T-cell (primary cell): ENCODE measurements around the gene PDXP. TPM values are rescaled to one million over a fixed set of nuclear protein-coding genes. Genes with fewer than 3 reads are reported as not detected.
A peak's percentile ranks its signal among the peaks of the same experiment; 100 is the strongest.

Experiments
- ATAC-seq, 4 experiments: fragments of 200-7000 bp in 3 of 4; fragments of 150-1000 bp in 1 of 4; cut with Tn5 transposase; replicated peaks in 1 of 4; 1 replicate in 3 of 4; 2 replicates in 1 of 4; pipeline ENCODE4 v1.10.0; 2021; ENCODE audit warnings: moderate library complexity in 3 of 4, mild to moderate bottlenecking in 2 of 4, moderate number of reproducible peaks in 1 of 4
- CTCF ChIA-PET, 2 donors: fragments of 300-600 bp; sonication (Branson Sonifier 250); formaldehyde crosslinking; loops; one replicate each; lab custom pipeline; 2022; ENCODE audit warnings: antibody characterized with exemption in 2 of 2; lab: Charles Lee
- POLR2A ChIA-PET, 2 donors: fragments of 300-600 bp; sonication (Branson Sonifier 250); formaldehyde crosslinking; loops; one replicate each; lab custom pipeline; 2022; ENCODE audit warnings: antibody characterized with exemption in 2 of 2; lab: Charles Lee
- DNase-seq, 35 experiments: peaks; one replicate each; pipeline versions ENCODE4 v3.0.0 to v3.0.0-alpha.2; 2013 to 2023
- H3K27ac ChIP-seq: one replicate; pipeline ENCODE4 v1.5.1; 2013; ENCODE audit warnings: low read length
- H3K27me3 ChIP-seq, 2 experiments: replicated peaks in 1 of 2; 1 replicate in 1 of 2; 2 replicates in 1 of 2; pipeline versions ENCODE4 v1.6.1 to v1.7.0; 2013; ENCODE audit warnings: low read length in 1 of 2, mixed read lengths in 1 of 2; ENCODE audit not compliant: control insufficient read depth in 2 of 2, insufficient read depth in 2 of 2; ENCODE audit errors: extremely low read depth in 1 of 2
- H3K36me3 ChIP-seq, 2 donors: 1 replicate in 1 of 2; 2 replicates in 1 of 2; pipeline versions ENCODE4 v1.6.1 to v1.7.0; 2013; ENCODE audit warnings: low read length in 1 of 2; ENCODE audit not compliant: control insufficient read depth in 2 of 2, insufficient read depth in 1 of 2; ENCODE audit errors: extremely low read depth in 1 of 2
- H3K4me1 ChIP-seq, 2 experiments: 1 replicate in 1 of 2; 2 replicates in 1 of 2; pipeline versions ENCODE4 v1.6.1 to v1.7.0; 2013; ENCODE audit warnings: low read length in 2 of 2, mixed read lengths in 1 of 2; ENCODE audit not compliant: insufficient read depth in 2 of 2, control insufficient read depth in 1 of 2; ENCODE audit errors: extremely low read depth in 1 of 2
- H3K4me3 ChIP-seq, 2 donors: 1 replicate in 1 of 2; 2 replicates in 1 of 2; pipeline versions ENCODE4 v1.5.1 to v1.7.0; 2013; ENCODE audit warnings: mild to moderate bottlenecking in 2 of 2, low read length in 1 of 2, moderate library complexity in 1 of 2; ENCODE audit not compliant: control insufficient read depth in 1 of 2; ENCODE audit errors: extremely low read depth in 1 of 2
- H3K9me3 ChIP-seq: 2 replicates; pipeline ENCODE4 v1.7.0; 2013
- H3K27ac Mint-ChIP-seq, 2 donors: one replicate each; pipeline ENCODE4 v1.8.0; 2020 to 2021; ENCODE audit warnings: mild to moderate bottlenecking in 2 of 2, mixed read lengths in 2 of 2
- H3K27me3 Mint-ChIP-seq, 2 donors: one replicate each; pipeline ENCODE4 v1.8.0; 2021 to 2022; ENCODE audit warnings: mixed read lengths in 2 of 2
- H3K36me3 Mint-ChIP-seq: one replicate; pipeline ENCODE4 v1.8.0; 2021; ENCODE audit warnings: mixed read lengths
- H3K4me1 Mint-ChIP-seq, 3 donors: one replicate each; pipeline ENCODE4 v1.8.0; 2020 to 2022; ENCODE audit warnings: mixed read lengths in 3 of 3, mild to moderate bottlenecking in 1 of 3
- H3K4me3 Mint-ChIP-seq, 3 donors: one replicate each; pipeline ENCODE4 v1.8.0; 2020 to 2022; ENCODE audit warnings: mild to moderate bottlenecking in 3 of 3, mixed read lengths in 3 of 3, moderate library complexity in 3 of 3
- H3K9me3 Mint-ChIP-seq, 3 donors: one replicate each; pipeline ENCODE4 v1.8.0; 2020 to 2022; ENCODE audit warnings: mixed read lengths in 3 of 3
- WGBS: methylation state at CpG from one replicate; pipeline ENCODE4 v1.1.5; 2013; ENCODE audit warnings: missing lambda C conversion rate; ENCODE audit not compliant: insufficient coverage; 5-methylcytosine and 5-hydroxymethylcytosine counted together
- total RNA-seq, 35 experiments: library from RNA in 6 of 35; stranded (reverse) in 6 of 35; fragments of 120-200 nt in 1 of 35; gene quantifications; one replicate each; pipeline versions ENCODE4 v1.2.1 to v1.2.4 and lab custom pipeline; 2013 to 2026

The PDXP gene
- total RNA-seq, 5 donors from 2014 or later (not counting 1 experiment from before 2014, with no cell fraction given), result 3.1 to 11.3 (median 10.7) TPM

- H3K4me1 Mint-ChIP-seq, result peaks cover 46 to 64% (median 50%) of the 10 kb centered on the region in 3 donors
Observed at GRCh38 chr22:37672920-37673455, 14.5 kb downstream of the PDXP start.

GRCh38 chr22:37674248-37674647 lies 15.7 kb downstream of the PDXP start:
- H3K27ac ChIP-seq, result no peak overlapping the region
- Mint-ChIP-seq H3K9me3 (no peaks in the 10 kb centered on the region), H3K27ac (peak overlapping the region; percentile 89 to 92), H3K4me3 (peak overlapping the region; percentile 54 to 87 (median 69)), H3K36me3 (no peaks in the 10 kb centered on the region), H3K27me3 (no peaks in the 10 kb centered on the region), H3K4me1 (peaks cover 49 to 66% (median 52%) of the 10 kb centered on the region in 3 donors)
- DNase-seq (no peak), ATAC-seq (no peak)
- WGBS, result 86% methylated on average over 1 of the region's 12 CpGs
- no peaks in the 10 kb centered on the region for H3K9me3 ChIP-seq
- no peaks in the 10 kb centered on the region for H3K36me3 ChIP-seq
- peaks cover 27 to 77% of the 10 kb centered on the region in 2 experiments for H3K4me1 ChIP-seq
- POLR2A ChIA-PET, result no interaction called here
- H3K27me3 ChIP-seq, result no peaks in the 10 kb centered on the region
- no peak overlapping the region for H3K4me3 ChIP-seq
- CTCF ChIA-PET, result interaction anchor here in 1 of 2 donors (0.5 to 8.6 kb wide), 3 partner anchors 9 to 31 kb away, joined by 3 to 61 read pairs (median 31); partner anchors contain the start of gene PDXP

More at GRCh38 chr22:37672920-37673455, 14.5 kb downstream of the PDXP start:
- ChIA-PET CTCF (interaction anchor here (0.5 to 2.0 kb wide), 4 partner anchors 10 to 1161 kb away, joined by 3 to 7 read pairs (median 5); partner anchors contain the start of gene PDXP (in 1 of the 2)), POLR2A (interaction anchor here in 1 of 2 donors (0.7 kb wide), 1 partner anchor 13 kb away, joined by 3 read pairs; no protein-coding TSS in a partner anchor)
- Mint-ChIP-seq H3K36me3 (no peaks in the 10 kb centered on the region), H3K27ac (peak overlapping the region; percentile 86), H3K27me3 (no peaks in the 10 kb centered on the region), H3K9me3 (no peaks in the 10 kb centered on the region), H3K4me3 (peak overlapping the region in 1 of 3 donors; percentile 87)
- Histone ChIP-seq H3K4me1 (peaks cover 23 to 69% of the 10 kb centered on the region in 2 experiments), H3K27me3 (no peaks in the 10 kb centered on the region), H3K36me3 (no peaks in the 10 kb centered on the region), H3K27ac (no peak overlapping the region), H3K9me3 (no peaks in the 10 kb centered on the region), H3K4me3 (no peak overlapping the region)
- WGBS, result 64% methylated on average over 9 of the region's 11 CpGs
- no peak for ATAC-seq
- DNase-seq, result no peak

- WGBS, result 15% methylated on average over 23 of the region's 34 CpGs
- Mint-ChIP-seq H3K27ac (peak within 1 kb of the TSS; percentile 95 to 98), H3K36me3 (no peaks in the 10 kb centered on the region), H3K9me3 (no peaks in the 10 kb centered on the region), H3K4me3 (peak within 1 kb of the TSS; percentile 87 to 97 (median 87)), H3K27me3 (no peaks in the 10 kb centered on the region), H3K4me1 (peaks cover 50 to 67% (median 55%) of the 10 kb centered on the region in 3 donors)
- CTCF ChIA-PET, result interaction anchor here (1.3 to 8.6 kb wide), 5 partner anchors 14 to 67 kb away, joined by 3 to 61 read pairs (median 6); partner anchors contain the start of genes GGA1 (in 1 of the 2) and PDXP (in 1 of the 2)
- Histone ChIP-seq H3K9me3 (no peaks in the 10 kb centered on the region), H3K36me3 (no peaks in the 10 kb centered on the region), H3K27ac (peak within 1 kb of the TSS; percentile 96), H3K4me3 (peak within 1 kb of the TSS; percentile 91 to 95), H3K4me1 (peaks cover 27 to 77% of the 10 kb centered on the region in 2 experiments), H3K27me3 (no peaks in the 10 kb centered on the region)
- DNase-seq (peak in 30 of 35 experiments; percentile 24 to 74 (median 44)), ATAC-seq (peak; percentile 20 to 47 (median 33))
- POLR2A ChIA-PET, result interaction anchor here in 1 of 2 donors (0.7 kb wide), 1 partner anchor 17 kb away, joined by 14 read pairs; no protein-coding TSS in a partner anchor
Observed at GRCh38 chr22:37674951-37675929, 16.7 kb downstream of the PDXP start, which contains the start of gene LGALS1. Gene LGALS1 (plus strand): TSS chr22:37675636. CDS start chr22:37675703, 67 bp downstream.

- Mint-ChIP-seq H3K9me3 (no peaks in the 10 kb centered on the region), H3K36me3 (no peaks in the 10 kb centered on the region), H3K27ac (peak overlapping the region; percentile 95 to 98), H3K27me3 (no peaks in the 10 kb centered on the region), H3K4me3 (peak overlapping the region; percentile 87 to 97 (median 87)), H3K4me1 (peaks cover 48 to 66% (median 52%) of the 10 kb centered on the region in 3 donors)
- ChIA-PET POLR2A (interaction anchor here (1.4 to 1.5 kb wide), 3 partner anchors 18 to 68 kb away, joined by 4 to 8 read pairs (median 5); partner anchors contain the start of gene GGA1 (in 1 of the 2)), CTCF (interaction anchor here (1.3 to 8.6 kb wide), 6 partner anchors 15 to 68 kb away, joined by 3 to 61 read pairs (median 6); partner anchors contain the start of genes GGA1 (in 1 of the 2) and PDXP (in 1 of the 2))
- DNase-seq, result peak in 3 of 35 experiments; percentile 4 to 43 (median 21)
- Histone ChIP-seq H3K4me1 (peaks cover 27 to 76% of the 10 kb centered on the region in 2 experiments), H3K27me3 (no peaks in the 10 kb centered on the region), H3K27ac (peak overlapping the region; percentile 96), H3K9me3 (no peaks in the 10 kb centered on the region), H3K36me3 (no peaks in the 10 kb centered on the region), H3K4me3 (peak overlapping the region; percentile 91 to 95)
- 4% methylated on average over 4 of the region's 17 CpGs for WGBS
- ATAC-seq, result no peak
Observed at GRCh38 chr22:37675930-37676735, 17.6 kb downstream of the PDXP start.

- ATAC-seq (peak; percentile 86 to 90 (median 87)), DNase-seq (peak; percentile 88 to 96 (median 93))
- ChIA-PET POLR2A (interaction anchor here (0.6 to 1.5 kb wide), 6 partner anchors 16 to 68 kb away, joined by 3 to 8 read pairs (median 5); partner anchors contain the start of gene GGA1 (in 1 of the 2)), CTCF (interaction anchor here (0.6 to 8.6 kb wide), 9 partner anchors 9 to 69 kb away, joined by 3 to 61 read pairs (median 6); partner anchors contain the start of genes GGA1 (in 1 of the 2), NOL12 (in 1 of the 2) and PDXP (in 1 of the 2))
- no peaks in the 10 kb centered on the region for H3K27me3 Mint-ChIP-seq
- H3K27me3 ChIP-seq, result no peaks in the 10 kb centered on the region
- no peaks in the 10 kb centered on the region for H3K36me3 ChIP-seq
- H3K9me3 ChIP-seq, result no peaks in the 10 kb centered on the region
- peaks cover 27 to 76% of the 10 kb centered on the region in 2 experiments for H3K4me1 ChIP-seq
- H3K4me1 Mint-ChIP-seq, result peaks cover 48 to 66% (median 57%) of the 10 kb centered on the region in 3 donors
- peak overlapping the region; percentile 87 to 97 (median 87) for H3K4me3 Mint-ChIP-seq
- peak overlapping the region; percentile 96 for H3K27ac ChIP-seq
- H3K4me3 ChIP-seq, result peak overlapping the region; percentile 91 to 95
- WGBS, result 2% methylated on average over 20 of the region's 42 CpGs
- H3K9me3 Mint-ChIP-seq, result no peaks in the 10 kb centered on the region
- no peaks in the 10 kb centered on the region for H3K36me3 Mint-ChIP-seq
- H3K27ac Mint-ChIP-seq, result peak overlapping the region; percentile 95 to 98
Observed at GRCh38 chr22:37676736-37677492, 18.4 kb downstream of the PDXP start.
